Breast epithelium (tissue), 4 donors: ENCODE measurements around the gene TMEM141. TPM values are rescaled to one million over a fixed set of nuclear protein-coding genes. Genes with fewer than 3 reads are reported as not detected.

ENCODE experiments used
- DNase-seq, 2 donors: peaks; one replicate each; pipeline ENCODE4 v3.0.0-alpha.2; 2019; ENCODE audit warnings: low spot score in 2 of 2
- H3K27ac ChIP-seq, 2 donors: fragments of 200-600 bp; sonication (generic) in 1 of 2; one replicate each; pipeline ENCODE4 v1.5.1; 2016 to 2019; ENCODE audit warnings: mild to moderate bottlenecking in 1 of 2
- H3K27me3 ChIP-seq, 2 donors: fragments of 200-600 bp; sonication (generic) in 1 of 2; one replicate each; pipeline versions ENCODE4 v1.5.1 to v1.6.0; 2017 to 2019; ENCODE audit warnings: control low read depth in 1 of 2, mild to moderate bottlenecking in 1 of 2
- H3K36me3 ChIP-seq: fragments of 200-600 bp; one replicate; pipeline ENCODE4 v1.5.1; 2019
- H3K4me1 ChIP-seq, 2 donors: fragments of 200-600 bp; sonication (generic); one replicate each; pipeline ENCODE4 v1.5.1; 2016 to 2019; ENCODE audit warnings: control low read depth in 1 of 2
- H3K4me3 ChIP-seq, 3 donors: fragments of 200-600 bp; sonication (generic); 1 replicate in 2 of 3; 2 replicates in 1 of 3; pipeline ENCODE4 v1.5.1; 2016 to 2019; ENCODE audit warnings: mild to moderate bottlenecking in 3 of 3, moderate library complexity in 2 of 3
- H3K9me3 ChIP-seq, 2 donors: fragments of 200-600 bp; sonication (generic) in 1 of 2; one replicate each; pipeline ENCODE4 v1.5.1; 2016 to 2019; ENCODE audit warnings: control low read depth in 1 of 2
- CTCF ChIP-seq, 3 donors: fragments of 450-650 bp; IDR thresholded peaks; one replicate each; pipeline ENCODE4 v1.5.1; 2016 to 2017; ENCODE audit warnings: antibody characterized with exemption in 3 of 3, mild to moderate bottlenecking in 3 of 3, moderate library complexity in 3 of 3
- POLR2A ChIP-seq: fragments of 450-650 bp; IDR thresholded peaks from one replicate; pipeline ENCODE4 v1.6.1; 2016; ENCODE audit warnings: antibody characterized with exemption, mild to moderate bottlenecking, moderate library complexity
- POLR2AphosphoS5 ChIP-seq, 3 donors: sonication (generic); formaldehyde crosslinking; IDR thresholded peaks; one replicate each; pipeline ENCODE4 v1.6.1; 2017; ENCODE audit warnings: antibody characterized with exemption in 3 of 3
- intact Hi-C: fragments of 100-400 bp; cut with DNase I; formaldehyde crosslinking; loops from one replicate; pipeline ENCODE4 v1.15.1; 2023; ENCODE audit warnings: low total_unique reads
- total RNA-seq, 3 donors: library from RNA; depleted of rRNA; stranded (reverse); fragments of >200 nt; gene quantifications; one replicate each; pipeline ENCODE4 v1.1.0, GENCODE V29; 2016

TMEM141 gene
- total RNA-seq, 3 donors from 2014 or later, result 85.8 to 121 (median 103) TPM

GRCh38 chr9:136744773-136745172, 46.4 kb upstream of the TMEM141 start:
- DNase-seq, result no peak
- Histone ChIP-seq H3K27me3 (peaks cover 2 to 49% of the 10 kb centered on the region in 2 donors), H3K27ac (no peak overlapping the region), H3K9me3 (no peaks in the 10 kb centered on the region), H3K36me3 (no peaks in the 10 kb centered on the region), H3K4me1 (peaks cover 8 to 11% of the 10 kb centered on the region in 2 donors), H3K4me3 (peak overlapping the region in 2 of 3 donors; percentile 3 to 20)
- intact Hi-C loops, result no loop called here
- TF ChIP-seq CTCF (IDR thresholded peaks at IDR 0.05) (no peak), POLR2AphosphoS5 (IDR thresholded peaks at IDR 0.05) (no peak), POLR2A (no peak)

GRCh38 chr9:136745389-136746154, 45.6 kb upstream of the TMEM141 start:
- no peak for DNase-seq
- Histone ChIP-seq H3K9me3 (no peaks in the 10 kb centered on the region), H3K27me3 (peaks cover 2 to 41% of the 10 kb centered on the region in 2 donors), H3K36me3 (no peaks in the 10 kb centered on the region), H3K4me1 (peaks cover 8 to 11% of the 10 kb centered on the region in 2 donors), H3K4me3 (peak overlapping the region in 2 of 3 donors; percentile 20 to 46), H3K27ac (no peak overlapping the region)
- intact Hi-C loops, result no loop called here
- TF ChIP-seq POLR2AphosphoS5 (IDR thresholded peaks at IDR 0.05) (no peak), POLR2A (no peak), CTCF (IDR thresholded peaks at IDR 0.05) (no peak)

- Histone ChIP-seq H3K9me3 (peaks cover 0 to under 1% of the 10 kb centered on the region in 2 donors), H3K27ac (no peak overlapping the region), H3K27me3 (peaks cover 2 to 35% of the 10 kb centered on the region in 2 donors), H3K4me1 (peaks cover 6 to 7% of the 10 kb centered on the region in 2 donors), H3K4me3 (no peak overlapping the region), H3K36me3 (no peaks in the 10 kb centered on the region)
- TF ChIP-seq POLR2A (no peak), POLR2AphosphoS5 (IDR thresholded peaks at IDR 0.05) (no peak), CTCF (IDR thresholded peaks at IDR 0.05) (no peak)
- intact Hi-C loops, result no loop called here
- no peak for DNase-seq
Observed at GRCh38 chr9:136746155-136746490, 45.0 kb upstream of the TMEM141 start.

- Histone ChIP-seq H3K4me1 (peaks cover 1 to 2% of the 10 kb centered on the region in 2 donors), H3K9me3 (peaks cover 0 to 6% of the 10 kb centered on the region in 2 donors), H3K4me3 (no peak overlapping the region), H3K27me3 (peaks cover 2 to 30% of the 10 kb centered on the region in 2 donors), H3K36me3 (no peaks in the 10 kb centered on the region), H3K27ac (no peak overlapping the region)
- TF ChIP-seq CTCF (IDR thresholded peaks at IDR 0.05), result no peak
- no peak for TF ChIP-seq POLR2AphosphoS5 (IDR thresholded peaks at IDR 0.05)
- TF ChIP-seq POLR2A, result no peak
- intact Hi-C loops, result no loop called here
- no peak for DNase-seq
Observed at GRCh38 chr9:136746621-136747020, 44.5 kb upstream of the TMEM141 start.
